Breast epithelium (tissue), 3 donors: ENCODE measurements around the gene PIK3IP1.

ENCODE experiments used
- CTCF ChIP-seq, 3 donors: fragments of 450-650 bp; IDR thresholded peaks; one replicate each; pipeline ENCODE4 v1.5.1; 2016 to 2017; ENCODE audit warnings: antibody characterized with exemption in 3 of 3, mild to moderate bottlenecking in 3 of 3, moderate library complexity in 3 of 3
- POLR2A ChIP-seq: fragments of 450-650 bp; IDR thresholded peaks from one replicate; pipeline ENCODE4 v1.6.1; 2016; ENCODE audit warnings: antibody characterized with exemption, mild to moderate bottlenecking, moderate library complexity

DNA sequence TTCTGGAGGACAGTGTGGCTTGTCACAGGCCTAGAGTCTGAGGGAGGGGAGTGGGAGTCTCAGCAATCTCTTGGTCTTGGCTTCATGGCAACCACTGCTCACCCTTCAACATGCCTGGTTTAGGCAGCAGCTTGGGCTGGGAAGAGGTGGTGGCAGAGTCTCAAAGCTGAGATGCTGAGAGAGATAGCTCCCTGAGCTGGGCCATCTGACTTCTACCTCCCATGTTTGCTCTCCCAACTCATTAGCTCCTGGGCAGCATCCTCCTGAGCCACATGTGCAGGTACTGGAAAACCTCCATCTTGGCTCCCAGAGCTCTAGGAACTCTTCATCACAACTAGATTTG, 13.0 kb downstream of the PIK3IP1 start:
- TF ChIP-seq CTCF (IDR thresholded peaks at IDR 0.05) (no peak), POLR2A (no peak)
